HepG2 (cell line): ENCODE data around the gene LINGO3. TPM values are rescaled to one million over a fixed set of nuclear protein-coding genes. Genes with fewer than 3 reads are reported as not detected.

Experiments used
- DBP ChIP-seq: sonication (generic); formaldehyde crosslinking; IDR thresholded peaks from 2 replicates; pipeline ENCODE4 v1.4.0; 2020; ENCODE audit warnings: missing genetic modification reagents; ENCODE audit errors: not compliant biosample characterization
- EZH2 ChIP-seq: conservative IDR thresholded peaks from 2 replicates; pipeline ENCODE4 v1.6.1; 2012; ENCODE audit warnings: mild to moderate bottlenecking, low read depth, low read length, moderate library complexity
- GFI1 ChIP-seq: sonication (generic); formaldehyde crosslinking; IDR thresholded peaks from 2 replicates; pipeline ENCODE4 v1.5.0; 2020; ENCODE audit warnings: missing genetic modification reagents, mild to moderate bottlenecking, borderline replicate concordance
- GLI4 ChIP-seq: sonication (generic); formaldehyde crosslinking; IDR thresholded peaks from 2 replicates; pipeline ENCODE4 v1.5.1; 2020; ENCODE audit warnings: missing genetic modification reagents, mild to moderate bottlenecking, moderate library complexity, borderline replicate concordance
- HOMEZ ChIP-seq: IDR thresholded peaks from 2 replicates; pipeline ENCODE4 v1.6.1; 2016; ENCODE audit warnings: low read depth
- KDM6A ChIP-seq: IDR thresholded peaks from 2 replicates; pipeline ENCODE4 v1.6.1; 2016; ENCODE audit warnings: low read depth
- ONECUT2 ChIP-seq: sonication (generic); formaldehyde crosslinking; IDR thresholded peaks from 2 replicates; pipeline ENCODE4 v1.4.0; 2020; ENCODE audit warnings: missing genetic modification reagents
- POLR2AphosphoS5 ChIP-seq: IDR thresholded peaks from 2 replicates; pipeline ENCODE4 v1.6.1; 2012; ENCODE audit warnings: low read depth, low read length
- RBM22 ChIP-seq: fragments of 200-400 bp; formaldehyde crosslinking; optimal IDR thresholded peaks from 2 replicates; pipeline ENCODE3; 2017; ENCODE audit warnings: mild to moderate bottlenecking, low read length, moderate library complexity
- SKI ChIP-seq: fragments of 450-650 bp; IDR thresholded peaks from one replicate; pipeline ENCODE4 v1.6.1; 2018; ENCODE audit warnings: mild to moderate bottlenecking; ENCODE audit not compliant: partially characterized antibody
- SMAD9 ChIP-seq: sonication (generic); formaldehyde crosslinking; IDR thresholded peaks from 2 replicates; pipeline ENCODE4 v1.5.1; 2020; ENCODE audit warnings: mild to moderate bottlenecking, missing genetic modification reagents
- SNRNP70 ChIP-seq: fragments of 200-400 bp; formaldehyde crosslinking; IDR thresholded peaks from 2 replicates; pipeline ENCODE4 v1.6.1; 2017; ENCODE audit warnings: mild to moderate bottlenecking, low read depth, low read length, moderate library complexity
- TBX3 ChIP-seq: fragments of 450-650 bp; IDR thresholded peaks from 2 replicates; pipeline ENCODE4 v1.6.1; 2017; ENCODE audit warnings: antibody characterized with exemption, mild to moderate bottlenecking, inconsistent platforms, borderline replicate concordance
- TGIF2 ChIP-seq: IDR thresholded peaks from 2 replicates; pipeline ENCODE4 v1.6.1; 2016; ENCODE audit warnings: control low read depth, missing compliant biosample characterization
- XBP1 ChIP-seq: sonication (generic); formaldehyde crosslinking; IDR thresholded peaks from 2 replicates; pipeline ENCODE4 v1.5.0; 2020; ENCODE audit warnings: missing genetic modification reagents
- ZNF136 ChIP-seq: sonication (generic); formaldehyde crosslinking; IDR thresholded peaks from 2 replicates; pipeline ENCODE4 v1.8.1; 2022; ENCODE audit warnings: low read depth, mild to moderate bottlenecking, moderate library complexity, missing genetic modification reagents
- ZNF232 ChIP-seq: sonication (generic); formaldehyde crosslinking; IDR thresholded peaks from 2 replicates; pipeline ENCODE4 v1.4.0; 2020; ENCODE audit warnings: missing genetic modification reagents, borderline replicate concordance
- ZNF253 ChIP-seq: sonication (generic); formaldehyde crosslinking; IDR thresholded peaks from 2 replicates; pipeline ENCODE4 v1.8.0; 2022; ENCODE audit warnings: mild to moderate bottlenecking, missing genetic modification reagents, borderline replicate concordance
- ZNF441 ChIP-seq: sonication (generic); formaldehyde crosslinking; IDR thresholded peaks from 2 replicates; pipeline ENCODE4 v1.7.0; 2021; ENCODE audit warnings: missing genetic modification reagents, borderline replicate concordance
- ZNF589 ChIP-seq: sonication (generic); formaldehyde crosslinking; conservative IDR thresholded peaks from 2 replicates; pipeline ENCODE4 v1.8.0; 2022; ENCODE audit warnings: mild to moderate bottlenecking, moderate library complexity, missing genetic modification reagents
- polyA plus RNA-seq, 8 experiments: library from polyadenylated mRNA; depleted of rRNA in 3 of 8; stranded (reverse) in 7 of 8; unstranded in 1 of 8; fragments of >200 nt; fragmentation: Illumina TruSeq in 4 of 8; extraction: Trizol in 4 of 8; gene quantifications; 2 replicates each; pipeline versions ENCODE4 v1.2.1 to v1.2.3, GENCODE V29; 2011 to 2016; ENCODE audit warnings: low read depth in 4 of 8, missing spikeins in 1 of 8, mixed read lengths in 1 of 8; ENCODE audit not compliant: insufficient read depth in 1 of 8
- total RNA-seq, 5 experiments: library from RNA; depleted of rRNA; stranded (reverse); fragments of >200 nt; fragmentation: Illumina TruSeq; extraction: Trizol; gene quantifications; 2 replicates each; pipeline ENCODE4 v1.2.3, GENCODE V29; 2016; ENCODE audit warnings: low read depth in 1 of 5
- TF ChIP-seq, protein P1 (sequence below): sonication (generic); formaldehyde crosslinking; IDR thresholded peaks from 2 replicates; pipeline ENCODE4 v1.4.0; 2020; ENCODE audit warnings: mild to moderate bottlenecking, missing genetic modification reagents

LINGO3 gene
- total and polyA plus RNA-seq, 2 of the 13 experiments (the other 11 are each of a cell fraction or from before 2014, with no cell fraction given): not detected

DNA sequence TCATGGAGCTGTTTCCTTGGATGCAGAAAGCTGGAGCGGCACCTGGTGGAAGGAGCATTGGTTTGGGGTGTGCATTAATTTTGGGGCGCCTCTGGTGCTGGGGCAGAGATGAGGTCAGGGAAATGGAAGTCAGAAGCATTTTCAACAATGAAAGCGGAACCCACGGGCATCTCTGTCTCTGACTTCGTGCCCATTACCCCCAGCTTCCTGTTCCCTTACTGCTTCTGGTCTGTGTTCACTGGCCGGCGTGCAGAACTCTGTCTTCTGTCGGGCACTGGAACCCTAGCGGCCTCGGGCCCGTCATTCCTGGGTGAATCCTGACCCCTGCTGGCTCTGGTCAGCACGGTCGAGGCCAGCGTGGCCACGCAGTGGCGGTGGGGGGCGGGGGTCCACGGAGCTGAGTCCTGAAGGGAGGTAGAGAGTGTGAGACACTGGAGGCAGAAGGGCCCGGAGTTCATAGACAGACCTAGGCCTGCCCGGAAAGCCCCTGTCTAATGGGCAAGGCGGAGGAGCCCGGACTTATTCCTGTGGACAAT, 7.9 kb upstream of the LINGO3 start (continued):
- no peak for TF ChIP-seq ZNF253 (CRISPR knock-in tag)
- TF ChIP-seq GFI1 (CRISPR knock-in tag): no peak
- no peak for TF ChIP-seq ZNF441 (CRISPR knock-in tag)
- no peak for TF ChIP-seq SNRNP70
- no peak for TF ChIP-seq ONECUT2 (CRISPR knock-in tag)
- TF ChIP-seq ZNF232: no peak
- TF ChIP-seq SMAD9 (CRISPR knock-in tag): no peak
- TF ChIP-seq DBP: no peak
- TF ChIP-seq HOMEZ (CRISPR knock-in tag): no peak
- peak; percentile 33 for TF ChIP-seq SKI
- TF ChIP-seq, protein P1, sequence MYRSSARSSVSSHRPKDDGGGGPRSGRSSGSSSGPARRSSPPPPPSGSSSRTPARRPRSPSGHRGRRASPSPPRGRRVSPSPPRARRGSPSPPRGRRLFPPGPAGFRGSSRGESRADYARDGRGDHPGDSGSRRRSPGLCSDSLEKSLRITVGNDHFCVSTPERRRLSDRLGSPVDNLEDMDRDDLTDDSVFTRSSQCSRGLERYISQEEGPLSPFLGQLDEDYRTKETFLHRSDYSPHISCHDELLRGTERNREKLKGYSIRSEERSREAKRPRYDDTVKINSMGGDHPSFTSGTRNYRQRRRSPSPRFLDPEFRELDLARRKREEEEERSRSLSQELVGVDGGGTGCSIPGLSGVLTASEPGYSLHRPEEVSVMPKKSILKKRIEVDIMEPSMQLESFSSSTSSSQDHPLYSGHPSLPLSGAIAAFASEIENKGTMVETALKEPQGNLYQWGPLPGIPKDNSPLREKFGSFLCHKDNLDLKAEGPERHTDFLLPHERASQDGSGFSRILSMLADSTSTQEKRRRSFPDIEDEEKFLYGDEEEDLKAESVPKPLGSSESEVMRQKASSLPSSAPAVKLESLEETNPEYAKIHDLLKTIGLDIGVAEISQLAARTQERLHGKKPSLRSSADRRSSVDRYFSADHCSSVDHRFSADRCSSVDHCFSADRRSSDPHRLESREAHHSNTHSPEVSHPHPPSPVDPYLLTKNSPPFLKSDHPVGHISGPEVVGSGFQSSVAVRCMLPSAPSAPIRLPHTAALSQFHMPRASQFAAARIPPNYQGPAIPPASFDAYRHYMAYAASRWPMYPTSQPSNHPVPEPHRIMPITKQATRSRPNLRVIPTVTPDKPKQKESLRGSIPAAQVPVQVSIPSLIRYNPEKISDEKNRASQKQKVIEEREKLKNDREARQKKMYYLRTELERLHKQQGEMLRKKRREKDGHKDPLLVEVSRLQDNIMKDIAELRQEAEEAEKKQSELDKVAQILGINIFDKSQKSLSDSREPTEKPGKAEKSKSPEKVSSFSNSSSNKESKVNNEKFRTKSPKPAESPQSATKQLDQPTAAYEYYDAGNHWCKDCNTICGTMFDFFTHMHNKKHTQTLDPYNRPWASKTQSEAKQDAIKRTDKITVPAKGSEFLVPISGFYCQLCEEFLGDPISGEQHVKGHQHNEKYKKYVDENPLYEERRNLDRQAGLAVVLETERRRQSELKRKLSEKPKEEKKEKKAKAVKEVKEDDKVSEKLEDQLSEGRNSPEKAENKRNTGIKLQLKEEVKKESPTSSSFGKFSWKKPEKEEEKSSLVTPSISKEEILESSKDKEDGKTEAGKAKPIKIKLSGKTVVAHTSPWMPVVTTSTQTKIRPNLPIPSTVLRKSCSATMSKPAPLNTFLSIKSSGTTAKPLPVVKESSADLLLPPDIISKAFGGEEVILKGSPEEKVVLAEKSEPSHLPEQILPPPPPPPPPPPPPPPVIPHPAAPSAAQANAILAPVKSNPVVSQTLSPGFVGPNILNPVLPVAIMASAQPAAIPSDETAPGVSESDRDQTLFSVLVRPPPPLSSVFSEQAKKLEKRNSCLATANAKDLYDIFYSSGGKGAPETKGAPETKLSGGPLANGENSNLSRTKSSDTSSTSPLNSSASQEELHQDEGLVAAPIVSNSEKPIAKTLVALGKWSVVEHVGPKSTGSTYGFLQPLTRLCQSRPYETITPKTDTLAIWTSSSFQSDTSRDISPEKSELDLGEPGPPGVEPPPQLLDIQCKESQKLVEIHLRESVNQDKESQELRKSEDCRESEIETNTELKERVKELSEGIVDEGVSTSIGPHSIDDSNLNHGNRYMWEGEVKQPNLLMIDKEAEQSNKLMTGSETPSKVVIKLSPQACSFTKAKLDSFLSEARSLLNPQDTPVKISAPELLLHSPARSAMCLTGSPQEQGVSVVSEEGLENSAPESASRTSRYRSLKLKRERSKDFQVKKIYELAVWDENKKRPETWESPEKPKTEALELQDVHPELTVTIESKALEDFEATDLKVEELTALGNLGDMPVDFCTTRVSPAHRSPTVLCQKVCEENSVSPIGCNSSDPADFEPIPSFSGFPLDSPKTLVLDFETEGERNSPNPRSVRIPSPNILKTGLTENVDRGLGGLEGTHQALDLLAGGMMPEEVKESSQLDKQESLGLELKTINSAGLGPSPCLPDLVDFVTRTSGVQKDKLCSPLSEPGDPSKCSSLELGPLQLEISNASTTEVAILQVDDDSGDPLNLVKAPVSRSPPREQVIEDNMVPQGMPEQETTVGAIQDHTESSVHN: no peak
- no peak for TF ChIP-seq XBP1 (CRISPR knock-in tag)
- no peak for TF ChIP-seq RBM22
- TF ChIP-seq TBX3: no peak
- TF ChIP-seq ZNF136 (CRISPR knock-in tag): 0 out of 2 replicates have a peak, but pooled peaks have one; percentile 60
- TF ChIP-seq EZH2: no peak
- no peak for TF ChIP-seq KDM6A (CRISPR knock-in tag)
- TF ChIP-seq GLI4: 0 out of 2 replicates have a peak, but pooled peaks have one; percentile 41
- TF ChIP-seq POLR2AphosphoS5: no peak
- TF ChIP-seq TGIF2 (CRISPR knock-in tag): peak; percentile 74; the same call in 1 of the 2 replicates
- TF ChIP-seq ZNF589 (CRISPR knock-in tag): no peak
